Measurements from ENCODE around the gene HAX1. TPM values are rescaled to one million over a fixed set of nuclear protein-coding genes. Genes with fewer than 3 reads are reported as not detected.

The HAX1 gene
- total and polyA plus RNA-seq, 10 of the 15 experiments (the other 5 are each of a cell fraction or from before 2014, with no cell fraction given) = 95.3 to 288 (median 147) TPM

DNA sequence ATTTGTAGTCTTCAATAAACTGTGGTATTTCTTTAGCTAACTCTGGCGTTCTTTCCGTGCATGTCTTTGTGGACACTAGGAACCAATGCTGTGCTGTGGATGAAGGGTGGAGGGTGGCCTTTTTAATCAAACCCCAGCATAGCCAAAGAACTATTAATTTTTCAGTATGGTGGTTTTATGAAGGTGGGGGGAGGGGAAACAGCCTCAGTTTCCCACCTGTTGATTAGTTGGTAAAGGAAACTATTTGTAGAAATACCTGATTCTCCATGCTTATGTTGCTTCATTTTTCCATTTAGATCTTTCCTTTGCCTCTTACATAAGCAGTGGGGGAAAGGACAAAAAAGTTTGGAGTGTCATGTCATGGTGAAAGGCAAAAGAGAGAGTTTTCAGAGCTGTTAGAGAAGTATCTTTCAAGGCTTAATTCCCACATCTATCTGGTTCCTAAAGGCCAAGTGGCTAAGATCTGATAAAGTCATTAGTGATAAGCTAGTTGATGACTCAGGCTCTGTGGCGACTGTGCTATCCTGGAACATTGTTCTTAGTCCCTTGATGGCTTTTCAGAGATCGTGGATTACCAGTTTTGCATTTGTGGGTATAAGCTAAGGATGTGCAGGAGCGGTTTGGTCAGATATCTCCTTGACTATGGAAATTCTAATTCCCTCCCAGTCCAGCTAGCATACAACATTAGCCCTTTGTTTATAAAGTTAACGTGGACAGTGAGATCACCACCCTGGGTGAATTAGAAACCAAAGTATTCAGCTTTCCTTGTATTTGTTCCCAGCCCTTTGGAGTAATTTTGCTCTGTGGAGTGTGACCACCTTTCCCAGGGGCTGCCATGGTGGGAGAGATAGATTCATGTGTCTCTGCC, 8.7 kb upstream of the HAX1 start:
- no peak for TF ChIP-seq TAF1 (IDR thresholded peaks at IDR 0.05; ENCODE audit: borderline replicate concordance, low read depth, low read length)
- TF ChIP-seq ZNF622 (IDR thresholded peaks at IDR 0.05) = no peak
- no peak for TF ChIP-seq PAX8 (IDR thresholded peaks at IDR 0.05)
- TF ChIP-seq, protein P1, sequence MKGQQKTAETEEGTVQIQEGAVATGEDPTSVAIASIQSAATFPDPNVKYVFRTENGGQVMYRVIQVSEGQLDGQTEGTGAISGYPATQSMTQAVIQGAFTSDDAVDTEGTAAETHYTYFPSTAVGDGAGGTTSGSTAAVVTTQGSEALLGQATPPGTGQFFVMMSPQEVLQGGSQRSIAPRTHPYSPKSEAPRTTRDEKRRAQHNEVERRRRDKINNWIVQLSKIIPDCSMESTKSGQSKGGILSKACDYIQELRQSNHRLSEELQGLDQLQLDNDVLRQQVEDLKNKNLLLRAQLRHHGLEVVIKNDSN (IDR thresholded peaks at IDR 0.05; ENCODE audit: borderline replicate concordance, extremely low read length, insufficient read depth, low read depth, low read length) = no peak
- no peak for TF ChIP-seq CBX3 (IDR thresholded peaks at IDR 0.05; ENCODE audit: borderline replicate concordance, low read depth)
- TF ChIP-seq POLR2A (IDR thresholded peaks at IDR 0.05; ENCODE audit: low read depth, low read length) = no peak; the same call in 1 of the 2 replicates
- TF ChIP-seq ZNF274 (IDR thresholded peaks at IDR 0.05; ENCODE audit: insufficient read depth, insufficient read length) = no peak
- TF ChIP-seq EP300 (IDR thresholded peaks at IDR 0.05; ENCODE audit: borderline replicate concordance in 1 of 2, control insufficient read depth in 1 of 2, low read depth in 2 of 2, low read length in 2 of 2) = no peak
- TF ChIP-seq STAT3 (IDR thresholded peaks at IDR 0.05; ENCODE audit: low read depth, low read length) = no peak
- TF ChIP-seq CHD4 (IDR thresholded peaks at IDR 0.05) = no peak
- TF ChIP-seq, protein P2, sequence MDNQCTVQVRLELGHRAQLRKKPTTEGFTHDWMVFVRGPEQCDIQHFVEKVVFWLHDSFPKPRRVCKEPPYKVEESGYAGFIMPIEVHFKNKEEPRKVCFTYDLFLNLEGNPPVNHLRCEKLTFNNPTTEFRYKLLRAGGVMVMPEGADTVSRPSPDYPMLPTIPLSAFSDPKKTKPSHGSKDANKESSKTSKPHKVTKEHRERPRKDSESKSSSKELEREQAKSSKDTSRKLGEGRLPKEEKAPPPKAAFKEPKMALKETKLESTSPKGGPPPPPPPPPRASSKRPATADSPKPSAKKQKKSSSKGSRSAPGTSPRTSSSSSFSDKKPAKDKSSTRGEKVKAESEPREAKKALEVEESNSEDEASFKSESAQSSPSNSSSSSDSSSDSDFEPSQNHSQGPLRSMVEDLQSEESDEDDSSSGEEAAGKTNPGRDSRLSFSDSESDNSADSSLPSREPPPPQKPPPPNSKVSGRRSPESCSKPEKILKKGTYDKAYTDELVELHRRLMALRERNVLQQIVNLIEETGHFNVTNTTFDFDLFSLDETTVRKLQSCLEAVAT (IDR thresholded peaks at IDR 0.05) = no peak
- TF ChIP-seq BHLHE40 (IDR thresholded peaks at IDR 0.05; ENCODE audit: borderline replicate concordance in 1 of 2, low read depth in 2 of 2, low read length in 1 of 2) = no peak
- whole genome bisulfite sequencing (ENCODE audit: insufficient coverage, insufficient replicate concordance, low lambda C conversion rate, missing lambda C conversion rate) = 87% methylated on average over 6 of the region's 6 CpGs
- no peak for ATAC-seq
- DNase-seq (ENCODE audit: low read depth, low spot score) = no peak
- intact Hi-C loops (cut with micrococcal nuclease; ENCODE audit: unreplicated experiment) (no loop called here), in situ Hi-C loops (cut with MboI) (no loop called here)
- RAD21 ChIA-PET (ENCODE audit: unreplicated experiment) = no interaction called here
- H3K27me3 ChIP-seq (replicated peaks in 1 of 2; ENCODE audit: control insufficient read depth in 2 of 2, insufficient read depth in 2 of 2, low read length in 1 of 2) = no peaks in the 10 kb centered on the region
- SMC1A ChIA-PET (ENCODE audit: uncharacterized antibody, unreplicated experiment) = interaction anchor here (1.0 kb wide), 1 partner anchor 8 kb away, joined by 3 read pairs; no protein-coding TSS in a partner anchor
- H3K4me1 ChIP-seq (ENCODE audit: control insufficient read depth, insufficient read depth, low read length) = no peaks in the 10 kb centered on the region
- BruUV-seq (replicated peaks) = no TSS peak
- no peaks in the 10 kb centered on the region for H4K20me1 ChIP-seq (ENCODE audit: control insufficient read depth, insufficient read depth)
- no peak overlapping the region for H2AFZ ChIP-seq (ENCODE audit: control insufficient read depth, low read depth, low read length)
- no peaks in the 10 kb centered on the region for H3K79me2 ChIP-seq (ENCODE audit: control insufficient read depth, insufficient read depth, low read length)
- FAIRE-seq = no peak
- no peak overlapping the region for H3K27ac ChIP-seq (ENCODE audit: control insufficient read depth, insufficient read depth)
- H3K36me3 ChIP-seq (ENCODE audit: control insufficient read depth in 2 of 2, insufficient read depth in 2 of 2, low read length in 1 of 2) = peaks cover 33 to 63% of the 10 kb centered on the region in 2 experiments
- no peak overlapping the region for H3K9ac ChIP-seq (ENCODE audit: control insufficient read depth, insufficient read depth, low read length)
- H3K4me2 ChIP-seq (ENCODE audit: control insufficient read depth, insufficient read depth) = no peak overlapping the region
- no peak overlapping the region for H3K4me3 ChIP-seq
- POLR2A ChIA-PET = interaction anchor here (0.6 to 1.2 kb wide), 4 partner anchors 14 to 83 kb away, joined by 3 read pairs; no protein-coding TSS in a partner anchor
- CTCF ChIA-PET = interaction anchor here (0.9 to 1.6 kb wide), 2 partner anchors 64 to 71 kb away, joined by 3 to 7 read pairs; no protein-coding TSS in a partner anchor
- H3K9me3 ChIP-seq (replicated peaks; ENCODE audit: control insufficient read depth, insufficient read depth, low read length) = no peaks in the 10 kb centered on the region
